GM19035 (cell line): ENCODE results near the gene TAF3.

Experiments
- ATAC-seq: cut with Tn5 transposase; IDR thresholded peaks from one replicate; pipeline ENCODE4 v1.9.1; 2021; ENCODE audit not compliant: unreplicated experiment

Gene TAF3

DNA sequence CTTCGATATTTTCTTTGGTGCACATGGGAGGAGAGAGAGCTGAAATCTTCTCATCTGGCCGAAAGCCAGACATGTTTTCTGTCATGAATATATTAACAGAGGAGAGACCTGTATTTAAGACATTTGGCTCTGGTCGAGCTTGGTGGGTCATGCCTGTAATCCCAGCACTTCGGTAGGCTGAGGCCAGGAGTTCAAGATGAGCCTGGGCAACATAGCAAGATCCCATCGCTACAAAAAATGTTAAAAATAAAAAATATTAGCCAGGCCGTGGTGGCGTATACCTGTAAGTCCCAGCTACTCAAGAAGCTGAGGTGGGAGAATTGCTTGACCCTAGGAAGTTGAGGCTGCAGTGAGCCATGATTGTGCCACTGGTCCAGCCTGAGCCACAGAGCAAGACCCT is 214.3 kb downstream of the TAF3 start:
- no peak for ATAC-seq

DNA sequence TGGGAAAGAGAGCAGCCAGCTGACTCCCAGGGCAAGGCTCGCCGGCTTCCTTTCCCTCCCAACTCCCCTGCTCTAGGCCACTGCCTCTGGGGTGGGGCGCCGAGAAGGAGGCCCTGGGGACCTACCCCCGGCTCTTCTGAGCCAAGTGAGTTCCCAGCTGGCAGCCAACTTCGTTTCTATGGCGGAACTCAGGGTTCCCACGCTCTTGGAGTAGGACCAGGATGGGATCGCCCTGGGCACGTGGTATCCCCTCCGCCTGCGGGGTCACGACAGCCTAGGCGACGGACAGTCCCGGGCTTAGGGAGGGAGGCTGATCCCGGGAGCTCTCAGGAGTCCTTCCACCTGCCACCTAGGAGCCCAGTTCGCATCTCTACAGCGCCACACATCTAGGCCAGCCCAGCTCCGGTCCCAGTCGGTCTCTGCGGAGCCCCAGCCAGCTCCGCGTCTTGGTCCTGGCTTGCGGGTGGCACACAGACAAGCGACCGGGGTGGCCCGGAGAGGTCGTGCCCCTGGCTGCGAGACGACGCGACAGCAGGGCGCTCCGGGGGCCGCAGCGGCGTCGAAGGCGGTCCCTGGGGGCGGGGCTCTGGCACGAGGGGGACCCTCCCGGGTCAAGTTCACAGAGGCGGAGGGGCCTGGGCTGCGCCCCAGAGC is 215.6 kb downstream of the TAF3 start:
- no peak for ATAC-seq

DNA sequence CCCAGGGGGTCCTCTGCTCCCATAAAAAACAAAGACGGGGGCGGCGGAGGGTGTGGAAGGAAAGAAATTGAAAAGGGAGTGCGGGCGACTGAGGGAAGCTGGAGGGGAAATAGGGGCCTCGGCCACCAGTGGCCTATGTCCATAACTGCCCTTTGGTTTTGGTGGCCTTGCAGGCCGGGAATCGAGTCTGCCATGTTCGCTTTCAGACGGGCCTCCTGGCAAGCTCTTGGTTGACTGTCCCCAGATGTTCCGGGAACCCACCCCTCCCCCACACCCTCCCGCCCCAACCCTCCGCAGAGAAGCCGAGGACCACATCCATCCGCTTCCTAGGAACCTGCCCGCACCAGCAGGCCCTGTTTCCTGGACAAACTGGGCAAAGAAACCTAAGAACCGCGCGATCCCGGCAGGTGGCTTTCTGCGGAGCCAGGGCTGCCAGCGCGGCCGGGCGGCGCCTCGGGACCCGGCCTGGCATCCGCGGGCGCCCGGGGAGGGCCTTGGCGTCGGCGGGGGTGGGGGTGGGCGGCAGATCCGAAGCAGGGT is 216.2 kb downstream of the TAF3 start:
- no peak for ATAC-seq

DNA sequence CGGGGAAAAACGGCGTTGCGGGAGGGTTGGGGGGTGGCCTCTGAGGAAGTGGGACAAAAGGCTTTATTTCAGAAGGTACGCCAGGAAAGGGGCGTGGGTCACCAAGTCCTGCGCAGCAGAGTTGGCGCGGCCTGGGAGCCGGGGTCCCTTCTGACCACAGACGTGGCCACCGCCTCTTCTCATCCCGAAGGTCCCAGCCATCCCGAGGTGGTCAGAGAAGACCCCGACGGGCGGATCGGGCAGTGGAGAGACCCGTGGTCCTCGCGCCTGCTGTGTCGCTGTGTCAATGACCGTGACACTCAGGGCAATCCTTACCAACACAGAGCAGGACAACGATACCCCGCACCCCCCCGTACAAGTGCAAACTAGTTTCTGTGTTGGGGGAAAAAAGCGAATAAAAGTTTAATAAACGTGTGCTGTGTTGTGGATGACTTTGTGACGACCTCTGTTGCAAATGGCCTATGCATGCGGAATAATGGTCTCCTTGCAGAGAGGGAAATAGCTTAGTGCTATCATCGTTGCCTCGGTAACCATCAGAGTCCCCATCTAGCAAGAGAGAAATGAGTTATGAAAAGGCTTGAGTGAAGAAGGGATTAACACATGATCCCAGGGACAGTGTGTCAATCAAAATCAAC is 216.8 kb downstream of the TAF3 start:
- ATAC-seq = no peak

GRCh38 chr10:8035641-8036470 is 217.6 kb downstream of the TAF3 start:
- ATAC-seq = no peak

DNA sequence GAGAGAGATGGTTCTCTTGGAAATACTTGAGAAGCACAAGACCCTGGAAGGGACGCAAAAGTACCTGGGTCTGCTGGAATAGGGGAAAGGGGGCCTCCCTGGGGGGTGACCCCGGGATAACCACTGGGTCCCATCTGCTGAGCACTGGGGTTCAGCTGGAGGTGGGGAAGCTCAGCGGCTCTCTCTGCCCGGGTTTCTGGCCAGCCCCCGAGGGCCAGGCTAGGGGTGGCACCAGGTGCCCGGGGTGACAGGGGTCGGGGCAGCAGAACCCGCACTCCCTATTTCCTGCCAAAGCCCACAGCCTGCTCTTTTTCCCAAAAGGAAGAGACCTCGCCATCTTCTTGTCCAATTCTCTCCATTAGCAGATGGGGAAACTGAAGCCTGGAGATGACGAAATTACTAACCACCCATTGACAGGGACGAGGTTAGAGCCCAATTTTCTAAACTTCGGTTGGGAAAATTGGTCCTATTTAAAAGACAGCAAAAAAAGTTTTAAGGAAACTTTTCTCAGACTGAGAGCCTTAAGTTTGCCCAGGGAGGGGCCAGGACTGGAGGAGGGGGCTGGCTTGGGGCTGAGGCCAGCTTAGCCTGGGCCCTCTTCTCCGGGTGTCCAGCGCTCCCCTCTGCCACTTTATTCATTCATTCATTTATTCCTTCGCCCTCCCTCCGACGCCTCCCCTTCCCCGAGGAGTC is 218.3 kb downstream of the TAF3 start:
- no peak for ATAC-seq

DNA sequence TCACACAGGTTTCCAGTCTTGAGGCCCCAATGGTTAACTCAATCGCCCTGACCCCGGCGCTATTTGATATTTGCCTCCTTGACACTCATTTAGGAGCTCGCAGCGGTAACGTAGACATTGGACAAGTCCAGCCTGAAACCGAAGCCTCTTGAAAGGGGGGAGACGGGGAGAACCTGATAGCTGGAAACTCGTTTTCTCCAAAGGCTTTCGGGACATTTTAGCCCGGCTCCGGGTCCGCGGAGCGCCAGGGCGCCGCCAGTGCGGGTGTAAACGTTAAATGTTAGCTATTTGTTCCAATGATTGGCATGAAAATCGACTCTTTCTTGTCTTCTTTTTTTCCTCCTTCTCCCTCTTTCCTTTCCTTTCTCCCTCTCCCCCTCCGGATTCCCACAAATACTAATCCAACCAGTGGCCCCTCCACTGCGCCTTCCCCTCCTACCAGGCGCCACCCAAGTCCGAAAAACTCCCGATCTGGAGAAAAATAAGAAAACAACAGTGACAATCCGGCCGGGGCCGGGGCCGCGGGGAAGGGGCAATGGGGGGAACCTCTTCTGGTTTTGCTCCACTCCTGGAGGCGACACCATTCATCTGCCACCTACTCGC is 219.0 kb downstream of the TAF3 start:
- no peak for ATAC-seq

GRCh38 chr10:8037941-8038894 is 219.9 kb downstream of the TAF3 start:
- no peak for ATAC-seq

DNA sequence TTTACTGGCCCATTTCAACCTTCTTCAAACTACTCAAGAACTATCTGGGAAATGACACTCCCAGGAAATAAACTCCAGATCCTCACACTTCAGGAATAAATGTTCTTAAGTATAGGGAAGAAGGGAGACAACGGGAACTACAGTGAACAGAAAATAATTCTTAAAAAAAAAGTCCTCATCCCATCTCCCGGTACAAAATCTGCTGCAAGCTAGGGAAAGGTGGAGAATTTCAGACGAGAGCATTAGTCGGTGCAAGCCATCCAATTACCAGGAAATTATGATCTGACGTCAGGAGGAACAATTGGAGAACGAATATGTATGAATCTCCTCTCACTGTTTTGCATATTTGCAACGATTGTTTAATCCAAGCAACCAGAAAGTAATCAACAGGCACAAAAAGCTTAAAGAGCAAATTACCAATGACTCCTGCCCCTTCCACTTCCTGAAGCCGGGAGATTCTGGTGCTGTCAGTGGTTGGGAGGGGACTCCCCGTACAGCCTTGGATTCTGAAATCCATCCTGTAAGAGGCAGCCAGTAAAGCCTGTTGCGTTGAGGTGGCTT is 221.1 kb downstream of the TAF3 start:
- no peak for ATAC-seq

DNA sequence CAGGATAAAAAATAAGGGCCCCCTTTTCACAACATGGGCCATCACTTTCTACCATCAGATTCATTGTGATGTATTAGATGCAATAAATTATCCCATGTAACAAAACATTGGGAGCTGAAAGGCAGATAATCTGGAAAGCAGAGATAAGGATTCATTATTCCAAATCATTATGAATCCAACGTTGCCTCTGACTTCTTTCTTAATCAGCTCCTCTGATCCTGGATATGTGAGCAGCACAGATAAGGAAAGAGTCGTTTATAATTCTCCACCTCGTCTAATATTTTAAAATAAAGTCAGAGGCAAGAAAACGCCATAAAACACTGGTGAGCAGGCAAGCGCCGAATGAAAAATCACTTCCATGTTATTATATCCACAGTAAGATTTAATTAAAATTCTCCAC is 222.3 kb downstream of the TAF3 start:
- no peak for ATAC-seq

- ATAC-seq = no peak
Measured at GRCh38 chr10:8041284-8041991, 223.1 kb downstream of the TAF3 start.

DNA sequence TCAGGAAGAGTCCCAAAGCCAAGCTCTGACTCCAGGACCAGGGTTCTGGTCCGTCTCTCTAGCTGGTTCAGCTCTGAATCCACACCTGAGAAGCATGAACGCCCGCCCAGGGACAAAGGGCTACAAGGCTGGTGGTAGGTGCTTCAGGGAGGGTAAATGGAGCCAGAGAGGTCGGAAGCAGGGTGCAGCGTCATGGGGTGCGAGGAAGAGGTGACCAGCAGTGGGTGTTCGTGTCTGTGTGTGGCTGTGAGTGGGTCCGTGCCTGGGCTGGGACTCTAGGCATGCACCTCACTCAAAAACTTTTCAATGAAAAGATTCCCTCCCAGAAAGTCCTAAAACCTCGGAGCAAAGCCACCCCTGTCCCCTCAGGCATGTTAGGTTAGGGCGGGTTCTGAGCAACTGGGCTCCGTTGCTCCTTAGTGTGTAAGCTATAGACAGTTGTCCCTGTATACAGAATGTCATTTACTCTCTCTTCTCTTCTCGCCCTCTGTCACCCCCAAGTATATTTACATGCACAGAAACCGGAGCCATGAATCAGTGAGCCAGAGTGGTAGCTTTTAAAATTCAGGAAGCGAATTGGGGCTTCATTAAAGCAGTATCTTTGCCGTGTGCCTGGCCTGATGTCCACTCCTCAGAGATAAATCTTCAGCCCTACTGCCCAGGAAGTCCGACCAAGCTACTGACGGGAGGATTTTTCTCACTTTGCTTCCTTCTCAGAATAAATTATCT is 223.9 kb downstream of the TAF3 start:
- no peak for ATAC-seq

DNA sequence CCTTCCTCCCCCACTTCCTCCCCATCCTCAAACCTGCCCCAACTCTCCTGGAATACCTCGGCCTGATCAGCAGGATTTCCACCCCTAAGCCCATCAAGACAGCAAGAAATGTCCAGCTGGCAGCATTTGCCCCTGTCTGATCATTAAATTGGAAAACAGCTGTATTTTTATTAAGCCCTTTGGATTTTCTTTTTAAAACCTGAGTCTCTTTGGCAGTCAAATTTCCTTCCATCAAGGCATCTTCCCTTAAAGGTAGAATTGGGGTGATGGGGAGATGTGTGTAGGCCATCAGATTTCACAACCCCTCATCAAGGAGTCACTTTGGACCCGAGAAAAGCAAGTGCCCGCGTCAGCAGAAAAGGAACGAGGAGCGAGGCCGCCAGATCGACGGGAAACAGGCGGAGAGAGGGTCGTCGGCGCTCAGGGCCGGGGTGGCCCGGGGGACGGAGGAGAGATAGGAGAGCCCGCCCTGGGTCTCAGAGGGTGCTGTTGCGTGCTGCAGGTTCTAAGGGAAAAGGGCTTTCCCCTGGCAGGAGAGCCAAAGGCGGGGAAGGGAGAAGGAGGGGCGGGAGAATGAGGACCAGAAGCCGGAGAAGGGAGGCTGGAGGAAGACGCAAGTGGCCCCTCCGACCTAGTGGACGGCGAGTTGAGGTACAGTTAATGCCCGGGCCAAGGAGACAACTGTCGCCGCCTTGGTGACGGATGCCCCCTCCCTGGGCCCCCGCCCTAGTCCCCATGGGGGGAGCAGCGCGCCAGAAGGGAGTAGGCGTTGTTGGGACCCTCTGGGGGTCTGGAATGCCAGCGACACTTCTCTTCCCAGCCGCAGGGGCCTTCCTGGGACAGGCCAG is 224.6 kb downstream of the TAF3 start:
- no peak for ATAC-seq

GRCh38 chr10:8043569-8044306 is 225.4 kb downstream of the TAF3 start:
- ATAC-seq = no peak

GRCh38 chr10:8044331-8044907 is 226.1 kb downstream of the TAF3 start:
- no peak for ATAC-seq
